BJ (cell line): ENCODE data around the gene SELENOI. TPM values are rescaled to one million over a fixed set of nuclear protein-coding genes. Genes with fewer than 3 reads are reported as not detected.
"Not testable (repeated sequence)": the region's sequence is repeated elsewhere in the genome, so short reads cannot be mapped to it uniquely, and the experiment has no call there.

Source experiments
- CTCF ChIA-PET: fragments of 350-600 bp; formaldehyde crosslinking; extraction: SDS; loops from one replicate; lab custom pipeline; 2021; ENCODE audit warnings: antibody characterized with exemption, inconsistent platforms; lab: Yijun Ruan, JAX
- POLR2A ChIA-PET: fragments of 300-600 bp; sonication (Branson Sonifier 250); formaldehyde crosslinking; extraction: SDS; loops from one replicate; lab custom pipeline; 2021; ENCODE audit warnings: antibody characterized with exemption; lab: Charles Lee
- DNase-seq: peaks from one replicate; pipeline ENCODE4 v3.0.0-alpha.2; 2011; ENCODE audit warnings: low read depth
- H3K27me3 ChIP-seq: 2 replicates; pipeline ENCODE4 v1.6.0; 2011; ENCODE audit warnings: low read length; ENCODE audit not compliant: control insufficient read depth, insufficient read depth
- H3K36me3 ChIP-seq: 2 replicates; pipeline ENCODE4 v1.5.1; 2011; ENCODE audit warnings: low read length; ENCODE audit not compliant: control insufficient read depth, insufficient read depth
- H3K4me3 ChIP-seq: 2 replicates; pipeline ENCODE4 v1.5.1; 2011; ENCODE audit warnings: low read depth, mild to moderate bottlenecking, control low read depth, low read length
- polyA plus RNA-seq: library from polyadenylated mRNA; depleted of rRNA; stranded (reverse); fragments of >200 nt; gene quantifications from 2 replicates; pipeline ENCODE4 v1.2.3, GENCODE V29; 2011
- TF ChIP-seq, protein P1 (sequence below): IDR thresholded peaks from 2 replicates; pipeline ENCODE4 v1.5.1; 2011; ENCODE audit warnings: low read depth, mild to moderate bottlenecking, control low read depth, inconsistent platforms, low read length, moderate library complexity; ENCODE audit not compliant: insufficient read depth

The SELENOI gene
- polyA plus RNA-seq, 1 experiment, result 9.5 TPM

DNA sequence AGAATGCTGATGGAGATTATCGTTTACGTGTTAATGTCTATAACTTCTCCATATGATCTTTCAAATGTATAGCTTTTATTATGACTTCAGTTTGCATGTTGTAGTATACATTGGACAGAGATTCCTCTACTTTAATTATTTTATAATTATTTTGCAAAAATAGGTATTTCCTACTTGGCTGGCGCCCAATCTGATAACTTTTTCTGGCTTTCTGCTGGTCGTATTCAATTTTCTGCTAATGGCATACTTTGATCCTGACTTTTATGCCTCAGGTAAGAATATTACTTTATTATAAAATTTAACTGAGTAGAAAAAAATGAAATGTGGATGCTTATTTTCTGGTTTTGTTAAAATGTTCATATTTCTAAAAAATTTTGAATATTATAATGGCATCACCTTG, 18.7 kb downstream of the SELENOI start:
- TF ChIP-seq, protein P1, sequence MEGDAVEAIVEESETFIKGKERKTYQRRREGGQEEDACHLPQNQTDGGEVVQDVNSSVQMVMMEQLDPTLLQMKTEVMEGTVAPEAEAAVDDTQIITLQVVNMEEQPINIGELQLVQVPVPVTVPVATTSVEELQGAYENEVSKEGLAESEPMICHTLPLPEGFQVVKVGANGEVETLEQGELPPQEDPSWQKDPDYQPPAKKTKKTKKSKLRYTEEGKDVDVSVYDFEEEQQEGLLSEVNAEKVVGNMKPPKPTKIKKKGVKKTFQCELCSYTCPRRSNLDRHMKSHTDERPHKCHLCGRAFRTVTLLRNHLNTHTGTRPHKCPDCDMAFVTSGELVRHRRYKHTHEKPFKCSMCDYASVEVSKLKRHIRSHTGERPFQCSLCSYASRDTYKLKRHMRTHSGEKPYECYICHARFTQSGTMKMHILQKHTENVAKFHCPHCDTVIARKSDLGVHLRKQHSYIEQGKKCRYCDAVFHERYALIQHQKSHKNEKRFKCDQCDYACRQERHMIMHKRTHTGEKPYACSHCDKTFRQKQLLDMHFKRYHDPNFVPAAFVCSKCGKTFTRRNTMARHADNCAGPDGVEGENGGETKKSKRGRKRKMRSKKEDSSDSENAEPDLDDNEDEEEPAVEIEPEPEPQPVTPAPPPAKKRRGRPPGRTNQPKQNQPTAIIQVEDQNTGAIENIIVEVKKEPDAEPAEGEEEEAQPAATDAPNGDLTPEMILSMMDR, result no peak
- H3K27me3 ChIP-seq, result no peaks in the 10 kb centered on the region
- ChIA-PET POLR2A (no interaction called here), CTCF (no interaction called here)
- no peak overlapping the region for H3K4me3 ChIP-seq
- no peak for DNase-seq
- H3K36me3 ChIP-seq, result no peaks in the 10 kb centered on the region; the same call in none of the 2 replicates

DNA sequence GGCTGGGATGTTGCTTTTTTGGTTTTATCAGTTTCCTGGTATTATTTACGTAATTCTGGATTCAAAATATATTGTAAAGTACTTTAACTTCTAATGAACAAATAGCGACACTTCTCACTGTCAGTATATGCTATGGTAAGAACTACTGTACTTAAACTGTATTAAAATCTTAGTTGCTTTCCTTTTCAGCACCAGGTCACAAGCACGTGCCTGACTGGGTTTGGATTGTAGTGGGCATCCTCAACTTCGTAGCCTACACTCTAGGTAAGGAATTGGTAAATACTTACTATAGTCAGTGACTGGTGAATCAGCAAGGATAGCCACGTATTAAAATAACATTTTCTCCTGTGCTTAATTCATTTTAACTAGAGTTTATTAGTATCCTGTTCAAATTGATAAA, 21.0 kb downstream of the SELENOI start:
- Histone ChIP-seq H3K36me3 (no peaks in the 10 kb centered on the region; the same call in none of the 2 replicates), H3K27me3 (no peaks in the 10 kb centered on the region), H3K4me3 (no peak overlapping the region)
- ChIA-PET CTCF (interaction anchor here (1.6 kb wide), 1 partner anchor 212 kb away, joined by 5 read pairs; no protein-coding TSS in a partner anchor), POLR2A (no interaction called here)
- TF ChIP-seq, protein P1, result no peak
- no peak for DNase-seq

DNA sequence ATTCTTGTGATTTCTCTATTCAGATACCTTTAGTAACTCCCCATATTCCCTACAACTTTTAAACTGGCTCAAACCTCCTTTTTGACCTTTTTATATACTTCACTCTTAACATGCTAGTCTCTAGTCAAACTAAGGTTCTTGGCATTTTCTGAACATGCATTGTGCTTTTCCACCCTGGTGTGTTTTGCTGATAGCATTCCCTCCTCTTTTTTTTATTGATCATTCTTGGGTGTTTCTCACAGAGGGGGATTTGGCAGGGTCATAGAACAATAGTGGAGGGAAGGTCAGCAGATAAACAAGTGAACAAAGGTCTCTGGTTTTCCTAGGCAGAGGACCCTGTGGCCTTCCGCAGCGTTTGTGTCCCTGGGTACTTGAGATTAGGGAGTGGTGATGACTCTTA, 23.7 kb downstream of the SELENOI start:
- POLR2A ChIA-PET, H3K36me3 ChIP-seq, H3K4me3 ChIP-seq, H3K27me3 ChIP-seq, CTCF ChIA-PET, DNase-seq: not testable (repeated sequence)

DNA sequence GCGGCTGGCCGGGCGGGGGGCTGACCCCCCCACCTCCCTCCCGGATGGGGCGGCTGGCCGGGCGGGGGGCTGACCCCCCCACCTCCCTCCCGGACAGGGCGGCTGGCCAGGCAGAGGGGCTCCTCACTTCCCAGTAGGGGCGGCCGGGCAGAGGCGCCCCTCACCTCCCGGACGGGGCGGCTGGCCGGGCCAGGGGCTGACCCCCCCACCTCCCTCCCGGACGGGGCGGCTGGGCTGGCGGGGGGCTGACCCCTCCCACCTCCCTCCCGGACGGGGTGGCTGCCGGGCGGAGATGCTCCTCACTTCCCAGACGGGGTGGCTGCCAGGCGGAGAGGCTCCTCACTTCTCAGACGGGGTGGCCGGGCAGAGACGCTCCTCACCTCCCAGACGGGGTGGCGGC, 25.0 kb downstream of the SELENOI start:
- H3K4me3 ChIP-seq, H3K27me3 ChIP-seq, DNase-seq, CTCF ChIA-PET, H3K36me3 ChIP-seq, POLR2A ChIA-PET: not testable (repeated sequence)

DNA sequence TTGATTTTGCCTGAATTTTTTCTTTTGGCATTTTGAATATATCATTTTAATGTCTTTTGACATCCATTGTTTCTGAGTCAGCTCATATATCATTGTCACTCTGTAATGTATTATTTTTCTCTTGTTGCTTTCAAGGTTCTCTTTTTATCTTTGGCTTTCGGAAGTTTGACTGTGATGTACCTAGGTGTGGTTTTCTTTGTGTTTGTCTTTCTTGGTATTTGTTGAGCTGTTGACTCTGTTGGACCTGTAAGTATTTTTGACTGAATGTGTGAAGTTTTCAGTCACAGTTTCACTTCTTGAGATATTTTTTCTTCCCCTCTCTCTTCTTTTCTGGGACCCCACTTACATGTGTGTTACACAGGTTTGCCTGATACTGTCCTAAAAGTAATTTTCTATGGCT, 30.9 kb downstream of the SELENOI start:
- DNase-seq, result no peak
- ChIA-PET CTCF (interaction anchor here (0.9 kb wide), 1 partner anchor 31 kb away, joined by 3 read pairs; the partner anchor contains the start of gene SELENOI), POLR2A (no interaction called here)
- TF ChIP-seq, protein P1, result no peak
- Histone ChIP-seq H3K36me3 (peaks cover 1% of the 10 kb centered on the region; the same call in 1 of the 2 replicates), H3K27me3 (no peaks in the 10 kb centered on the region), H3K4me3 (no peak overlapping the region)

DNA sequence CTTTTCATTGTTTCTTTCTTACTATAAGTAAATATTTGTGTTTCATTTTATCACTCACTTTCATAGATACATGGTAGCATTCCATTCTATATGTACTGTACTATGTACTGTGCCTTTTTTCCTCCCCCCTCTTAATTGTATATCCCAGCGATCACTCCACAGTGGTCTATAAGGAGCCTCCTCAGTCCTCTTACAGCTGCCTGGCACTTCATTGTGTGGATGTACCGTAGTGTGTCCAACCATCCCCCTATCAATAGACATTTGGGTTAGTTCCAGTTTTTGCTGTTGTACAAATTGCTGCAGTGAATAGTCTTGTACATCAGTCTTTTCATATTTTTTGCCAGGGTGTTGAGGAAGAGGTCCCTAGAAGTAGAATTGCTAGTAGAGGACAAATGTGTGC, 34.3 kb downstream of the SELENOI start:
- TF ChIP-seq, protein P1, result no peak
- no peak for DNase-seq
- CTCF ChIA-PET, result no interaction called here
- POLR2A ChIA-PET, result no interaction called here
- H3K4me3 ChIP-seq, result no peak overlapping the region
- H3K36me3 ChIP-seq, result peaks cover 1% of the 10 kb centered on the region; the same call in 1 of the 2 replicates
- H3K27me3 ChIP-seq, result no peaks in the 10 kb centered on the region
